HepG2 (cell line): ENCODE measurements around the gene SLC34A2. TPM values are rescaled to one million over a fixed set of nuclear protein-coding genes. Genes with fewer than 3 reads are reported as not detected.

Experiments
- ATAC-seq: fragments of 200-7000 bp; cut with Tn5 transposase; 3 replicates; pipeline ENCODE4 v1.9.1; 2020; ENCODE audit warnings: mild to moderate bottlenecking, moderate library complexity
- BruUV-seq: library from RNA; stranded (reverse); fragments of 400-500 nt; replicated peaks from 2 replicates; lab custom pipeline; 2021; lab: Mats Ljungman, UMichigan
- CTCF ChIA-PET: fragments of 300-600 bp; formaldehyde crosslinking; extraction: SDS; loops from one replicate; lab custom pipeline; 2021; ENCODE audit warnings: low total read pairs, inconsistent platforms, low intra/inter-chr PET ratio; lab: Yijun Ruan, JAX
- POLR2A ChIA-PET: fragments of 350-600 bp; sonication (Branson Sonifier 250); formaldehyde crosslinking; loops from one replicate; lab custom pipeline; 2020; ENCODE audit warnings: antibody characterized with exemption, inconsistent platforms; lab: Yijun Ruan, JAX
- DNase-seq: peaks from one replicate; pipeline ENCODE4 v3.0.0-alpha.2; 2015; ENCODE audit warnings: low spot score
- FAIRE-seq: peaks from 3 replicates; lab custom pipeline; 2011; peaks lifted over from hg19 to GRCh38; lab: Jason Lieb, UNC
- H2AFZ ChIP-seq: one replicate; pipeline ENCODE4 v1.6.1; 2011; ENCODE audit warnings: low read length, inconsistent platforms
- H3K27ac ChIP-seq: fragments of 300-600 bp; 3 replicates; pipeline ENCODE4 v1.8.0; 2011; ENCODE audit warnings: mixed run types, mild to moderate bottlenecking, mixed read lengths, low read length, inconsistent platforms; ENCODE audit not compliant: insufficient read depth; ENCODE audit errors: extremely low read length
- H3K27me3 ChIP-seq, 2 experiments: fragments of 200-600 bp in 1 of 2; 2 replicates in 1 of 2; 3 replicates in 1 of 2; pipeline versions ENCODE4 v1.6.0 to v1.8.0; 2011; ENCODE audit warnings: low read length in 2 of 2, mild to moderate bottlenecking in 2 of 2, moderate library complexity in 2 of 2, inconsistent platforms in 1 of 2; ENCODE audit not compliant: insufficient read depth in 2 of 2, control insufficient read depth in 1 of 2
- H3K36me3 ChIP-seq, 2 experiments: fragments of 200-600 bp in 1 of 2; replicated peaks in 1 of 2; 2 replicates in 1 of 2; 3 replicates in 1 of 2; pipeline versions ENCODE4 v1.5.1 to v1.8.0; 2011; ENCODE audit warnings: low read length in 2 of 2, inconsistent platforms in 1 of 2; ENCODE audit not compliant: insufficient read depth in 2 of 2, control insufficient read depth in 1 of 2
- H3K4me1 ChIP-seq: 2 replicates; pipeline ENCODE4 v1.5.1; 2012; ENCODE audit warnings: low read length, inconsistent platforms; ENCODE audit not compliant: insufficient read depth
- H3K4me2 ChIP-seq: 2 replicates; pipeline ENCODE4 v1.6.0; 2011; ENCODE audit warnings: low read depth, low read length, inconsistent platforms
- H3K4me3 ChIP-seq, 3 experiments: fragments of 200-600 bp in 1 of 3; sonication (generic), shearing (Covaris generic) in 1 of 3; replicated peaks in 1 of 3; 2 replicates each; pipeline ENCODE4 v1.5.1; 2011 to 2016; ENCODE audit warnings: low read length in 3 of 3, inconsistent platforms in 2 of 3, low read depth in 2 of 3, mild to moderate bottlenecking in 2 of 3, control low read depth in 1 of 3, mixed read lengths in 1 of 3; ENCODE audit not compliant: insufficient read depth in 1 of 3
- H3K79me2 ChIP-seq: one replicate; pipeline ENCODE4 v1.6.1; 2011; ENCODE audit warnings: low read length, inconsistent platforms; ENCODE audit not compliant: insufficient read depth
- H3K9ac ChIP-seq: 2 replicates; pipeline ENCODE4 v1.6.0; 2011; ENCODE audit warnings: mild to moderate bottlenecking, low read depth, low read length, inconsistent platforms; ENCODE audit not compliant: insufficient read depth
- H3K9me3 ChIP-seq: 2 replicates; pipeline ENCODE4 v1.5.1; 2012; ENCODE audit warnings: mild to moderate bottlenecking, low read length
- H4K20me1 ChIP-seq: 2 replicates; pipeline ENCODE4 v1.6.0; 2011; ENCODE audit warnings: inconsistent platforms, mild to moderate bottlenecking, low read length, moderate library complexity; ENCODE audit not compliant: insufficient read depth
- HNRNPH1 ChIP-seq: fragments of 200-400 bp; formaldehyde crosslinking; optimal IDR thresholded peaks from 2 replicates; pipeline ENCODE3; 2017; ENCODE audit warnings: mild to moderate bottlenecking, low read depth, low read length
- KMT2A ChIP-seq: sonication (generic); formaldehyde crosslinking; IDR thresholded peaks from 2 replicates; pipeline ENCODE4 v1.4.0; 2020; ENCODE audit warnings: missing genetic modification reagents
- MBNL3 ChIP-seq: fragments of 250-450 bp; sonication (Bioruptor Pico); conservative IDR thresholded peaks from 2 replicates; pipeline ENCODE4 v1.8.0; 2022; ENCODE audit warnings: mild to moderate bottlenecking, inconsistent platforms
- MNT ChIP-seq: fragments of 450-650 bp; IDR thresholded peaks from 2 replicates; pipeline ENCODE4 v1.6.1; 2016
- RBM39 ChIP-seq: fragments of 200-400 bp; formaldehyde crosslinking; IDR thresholded peaks from one replicate; pipeline ENCODE4 v1.6.1; 2018; ENCODE audit warnings: antibody characterized with exemption, mild to moderate bottlenecking, low read depth, low read length; ENCODE audit not compliant: poor library complexity, severe bottlenecking
- SMYD3 ChIP-seq: sonication (generic); formaldehyde crosslinking; IDR thresholded peaks from 2 replicates; pipeline ENCODE4 v1.8.1; 2023; ENCODE audit warnings: mild to moderate bottlenecking, missing genetic modification reagents
- SNAPC5 ChIP-seq: sonication (generic); formaldehyde crosslinking; IDR thresholded peaks from 2 replicates; pipeline ENCODE4 v1.8.1; 2023; ENCODE audit warnings: mild to moderate bottlenecking, missing genetic modification reagents, borderline replicate concordance
- SP2 ChIP-seq: sonication (generic); formaldehyde crosslinking; IDR thresholded peaks from 2 replicates; pipeline ENCODE4 v1.5.1; 2020; ENCODE audit warnings: mild to moderate bottlenecking, missing genetic modification reagents
- TFDP1 ChIP-seq: IDR thresholded peaks from 2 replicates; pipeline ENCODE4 v1.6.1; 2016; ENCODE audit warnings: missing compliant biosample characterization, missing genetic modification reagents, borderline replicate concordance
- ZBTB33 ChIP-seq: sonication (generic); formaldehyde crosslinking; IDR thresholded peaks from 2 replicates; pipeline ENCODE4 v1.4.0; 2020; ENCODE audit warnings: missing genetic modification reagents
- ZBTB39 ChIP-seq: sonication (generic); formaldehyde crosslinking; IDR thresholded peaks from 2 replicates; pipeline ENCODE4 v1.5.0; 2020; ENCODE audit warnings: missing genetic modification reagents
- ZFP62 ChIP-seq: sonication (generic); formaldehyde crosslinking; IDR thresholded peaks from 2 replicates; pipeline ENCODE4 v1.4.0; 2020; ENCODE audit warnings: missing genetic modification reagents
- ZNF33B ChIP-seq: sonication (generic); formaldehyde crosslinking; IDR thresholded peaks from 2 replicates; pipeline ENCODE4 v1.5.1; 2020; ENCODE audit warnings: mild to moderate bottlenecking, missing genetic modification reagents
- ZNF343 ChIP-seq: sonication (generic); formaldehyde crosslinking; IDR thresholded peaks from 2 replicates; pipeline ENCODE4 v1.4.0; 2020; ENCODE audit warnings: mild to moderate bottlenecking, missing genetic modification reagents
- ZNF644 ChIP-seq: IDR thresholded peaks from 2 replicates; pipeline ENCODE4 v1.6.1; 2016; ENCODE audit warnings: low read depth
- ZNF7 ChIP-seq: IDR thresholded peaks from 2 replicates; pipeline ENCODE4 v1.6.1; 2016; ENCODE audit warnings: missing biosample characterization, missing genetic modification reagents
- WGBS: methylation state at CpG from one replicate; pipeline ENCODE4 v1.1.6; 2017; ENCODE audit warnings: low lambda C conversion rate; 5-methylcytosine and 5-hydroxymethylcytosine counted together
- in situ Hi-C: cut with HindIII; loops from 2 replicates; pipeline ENCODE4 v1.10.0; 2017; ENCODE audit warnings: low pct_unique_long_range_greater_than_20kb; ENCODE audit not compliant: extremely low pct_ligation_motif_present
- intact Hi-C: fragments of 100-400 bp; cut with micrococcal nuclease; formaldehyde crosslinking; loops from one replicate; pipeline ENCODE4 v1.10.0; 2022; ENCODE audit not compliant: unreplicated experiment
- polyA plus RNA-seq, 8 experiments: library from polyadenylated mRNA; depleted of rRNA in 3 of 8; stranded (reverse) in 7 of 8; unstranded in 1 of 8; fragments of >200 nt; fragmentation: Illumina TruSeq in 4 of 8; extraction: Trizol in 4 of 8; gene quantifications; 2 replicates each; pipeline versions ENCODE4 v1.2.1 to v1.2.3, GENCODE V29; 2011 to 2016; ENCODE audit warnings: low read depth in 4 of 8, missing spikeins in 1 of 8, mixed read lengths in 1 of 8; ENCODE audit not compliant: insufficient read depth in 1 of 8
- total RNA-seq, 5 experiments: library from RNA; depleted of rRNA; stranded (reverse); fragments of >200 nt; fragmentation: Illumina TruSeq; extraction: Trizol; gene quantifications; 2 replicates each; pipeline ENCODE4 v1.2.3, GENCODE V29; 2016; ENCODE audit warnings: low read depth in 1 of 5

The SLC34A2 gene
- total and polyA plus RNA-seq, 2 of the 13 experiments (the other 11 are each of a cell fraction or from before 2014, with no cell fraction given): not detected

- H3K9me3 ChIP-seq: no peaks in the 10 kb centered on the region
- no peaks in the 10 kb centered on the region for H4K20me1 ChIP-seq
- H3K9ac ChIP-seq: no peak overlapping the region
- FAIRE-seq (no peak), ATAC-seq (no peak), DNase-seq (no peak)
- 39% methylated on average over 4 of the region's 4 CpGs for WGBS
- TF ChIP-seq RBM39 (no peak), ZNF343 (CRISPR knock-in tag) (no peak), ZBTB39 (CRISPR knock-in tag) (no peak), ZNF33B (CRISPR knock-in tag) (no peak), ZNF644 (no peak), MBNL3 (no peak), ZBTB33 (CRISPR knock-in tag) (no peak), SNAPC5 (no peak), TFDP1 (CRISPR knock-in tag) (no peak), MNT (no peak), KMT2A (CRISPR knock-in tag) (no peak), ZFP62 (CRISPR knock-in tag) (no peak), ZNF7 (no peak), HNRNPH1 (no peak), SMYD3 (CRISPR knock-in tag) (no peak), SP2 (CRISPR knock-in tag) (no peak)
- no peaks in the 10 kb centered on the region for H3K4me1 ChIP-seq
- BruUV-seq: no TSS peak
- no peak overlapping the region for H3K4me2 ChIP-seq
- no peaks in the 10 kb centered on the region for H3K36me3 ChIP-seq
- H2AFZ ChIP-seq: no peak overlapping the region
- no peak overlapping the region for H3K27ac ChIP-seq
- in situ Hi-C loops (no loop called here), intact Hi-C loops (no loop called here)
- ChIA-PET POLR2A (no interaction called here), CTCF (no interaction called here)
- no peaks in the 10 kb centered on the region for H3K79me2 ChIP-seq
- H3K27me3 ChIP-seq: no peaks in the 10 kb centered on the region
- no peak overlapping the region for H3K4me3 ChIP-seq
Observed at GRCh38 chr4:25638806-25639205, 16.8 kb upstream of the SLC34A2 start.
